ENCODE data around the gene LRRTM4.

DNA sequence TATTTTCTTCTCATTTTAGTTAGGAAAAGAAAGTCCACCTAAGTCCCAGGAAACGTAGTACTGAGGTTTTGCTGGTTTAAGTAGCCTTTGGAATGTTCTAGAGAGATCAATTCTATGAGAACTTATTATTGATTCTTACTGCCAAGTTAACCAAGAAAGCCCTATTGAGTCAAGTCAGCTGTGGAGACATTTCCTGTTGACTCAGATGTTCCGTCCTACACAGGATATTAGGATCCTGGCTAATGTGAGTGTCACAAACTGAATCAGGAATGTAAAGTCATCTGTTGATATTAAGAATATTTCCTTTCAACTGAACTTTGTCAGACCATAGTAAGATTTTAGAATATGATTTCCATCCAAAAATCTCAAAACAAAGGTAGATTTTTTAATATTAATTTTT lies 654.3 kb downstream of the LRRTM4 start:
- TF ChIP-seq, protein P1, sequence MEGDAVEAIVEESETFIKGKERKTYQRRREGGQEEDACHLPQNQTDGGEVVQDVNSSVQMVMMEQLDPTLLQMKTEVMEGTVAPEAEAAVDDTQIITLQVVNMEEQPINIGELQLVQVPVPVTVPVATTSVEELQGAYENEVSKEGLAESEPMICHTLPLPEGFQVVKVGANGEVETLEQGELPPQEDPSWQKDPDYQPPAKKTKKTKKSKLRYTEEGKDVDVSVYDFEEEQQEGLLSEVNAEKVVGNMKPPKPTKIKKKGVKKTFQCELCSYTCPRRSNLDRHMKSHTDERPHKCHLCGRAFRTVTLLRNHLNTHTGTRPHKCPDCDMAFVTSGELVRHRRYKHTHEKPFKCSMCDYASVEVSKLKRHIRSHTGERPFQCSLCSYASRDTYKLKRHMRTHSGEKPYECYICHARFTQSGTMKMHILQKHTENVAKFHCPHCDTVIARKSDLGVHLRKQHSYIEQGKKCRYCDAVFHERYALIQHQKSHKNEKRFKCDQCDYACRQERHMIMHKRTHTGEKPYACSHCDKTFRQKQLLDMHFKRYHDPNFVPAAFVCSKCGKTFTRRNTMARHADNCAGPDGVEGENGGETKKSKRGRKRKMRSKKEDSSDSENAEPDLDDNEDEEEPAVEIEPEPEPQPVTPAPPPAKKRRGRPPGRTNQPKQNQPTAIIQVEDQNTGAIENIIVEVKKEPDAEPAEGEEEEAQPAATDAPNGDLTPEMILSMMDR (IDR thresholded peaks at IDR 0.05), result no peak
- TF ChIP-seq POLR2A (IDR thresholded peaks at IDR 0.05), result no peak
- TF ChIP-seq EP300 (IDR thresholded peaks at IDR 0.05; ENCODE audit: low read depth), result no peak

Measured in transverse colon (tissue), 3 donors.